Retinal pigment epithelial cell (primary cell): Measurements from ENCODE around the gene PCDHB16.
"Not testable (repeated sequence)": the region's sequence is repeated elsewhere in the genome, so short reads cannot be mapped to it uniquely, and the experiment has no call there.

Experiments used
- DNase-seq: peaks from one replicate; pipeline ENCODE4 v3.0.0-alpha.2; 2010; ENCODE audit warnings: low read depth
- H3K4me3 ChIP-seq: 2 replicates; pipeline ENCODE4 v1.5.1; 2011; ENCODE audit warnings: mild to moderate bottlenecking, low read length, control low read depth, moderate library complexity
- TF ChIP-seq, protein P1 (sequence below): conservative IDR thresholded peaks from 2 replicates; pipeline ENCODE4 v1.5.1; 2011; ENCODE audit warnings: low read depth, low read length, control low read depth, inconsistent platforms

Gene PCDHB16

DNA sequence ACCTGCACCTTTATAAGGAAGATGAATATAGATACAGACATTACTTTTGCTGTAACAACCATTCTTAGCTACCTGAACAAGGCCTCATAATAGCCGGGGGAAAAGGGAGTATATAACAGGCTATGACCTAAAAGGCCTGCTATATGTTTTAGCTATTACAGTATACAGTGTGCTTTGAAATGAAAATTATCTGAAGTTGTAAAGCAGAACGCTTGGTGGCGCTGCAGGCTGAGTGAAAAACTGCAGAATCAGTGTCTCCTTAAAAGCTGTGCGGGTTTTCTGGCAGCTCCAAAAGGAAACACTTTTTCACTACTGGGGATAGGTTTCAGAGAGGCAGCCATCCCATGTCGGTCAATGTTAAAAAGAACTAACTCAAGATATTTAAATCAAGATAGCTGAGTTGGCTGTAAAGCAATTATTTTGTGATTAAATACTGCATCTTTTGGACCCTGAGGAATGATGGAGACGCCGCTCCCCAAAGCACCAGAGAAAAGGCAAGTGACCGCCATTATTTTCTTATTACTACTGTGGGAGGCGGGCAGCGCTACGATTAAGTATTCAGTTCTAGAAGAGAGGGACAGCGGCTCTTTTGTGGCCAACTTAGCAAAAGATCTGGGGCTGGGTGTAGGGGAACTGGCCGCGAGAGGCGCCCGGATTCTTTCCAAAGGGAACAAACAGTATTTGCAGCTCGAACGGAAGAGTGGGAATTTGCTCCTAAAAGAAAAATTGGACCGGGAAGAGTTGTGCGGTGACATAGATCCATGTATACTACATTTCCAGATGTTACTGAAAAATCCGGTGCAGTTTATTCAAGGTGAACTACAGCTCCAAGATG is 26.4 kb upstream of the PCDHB16 start:
- H3K4me3 ChIP-seq: no peak overlapping the region
- TF ChIP-seq, protein P1, sequence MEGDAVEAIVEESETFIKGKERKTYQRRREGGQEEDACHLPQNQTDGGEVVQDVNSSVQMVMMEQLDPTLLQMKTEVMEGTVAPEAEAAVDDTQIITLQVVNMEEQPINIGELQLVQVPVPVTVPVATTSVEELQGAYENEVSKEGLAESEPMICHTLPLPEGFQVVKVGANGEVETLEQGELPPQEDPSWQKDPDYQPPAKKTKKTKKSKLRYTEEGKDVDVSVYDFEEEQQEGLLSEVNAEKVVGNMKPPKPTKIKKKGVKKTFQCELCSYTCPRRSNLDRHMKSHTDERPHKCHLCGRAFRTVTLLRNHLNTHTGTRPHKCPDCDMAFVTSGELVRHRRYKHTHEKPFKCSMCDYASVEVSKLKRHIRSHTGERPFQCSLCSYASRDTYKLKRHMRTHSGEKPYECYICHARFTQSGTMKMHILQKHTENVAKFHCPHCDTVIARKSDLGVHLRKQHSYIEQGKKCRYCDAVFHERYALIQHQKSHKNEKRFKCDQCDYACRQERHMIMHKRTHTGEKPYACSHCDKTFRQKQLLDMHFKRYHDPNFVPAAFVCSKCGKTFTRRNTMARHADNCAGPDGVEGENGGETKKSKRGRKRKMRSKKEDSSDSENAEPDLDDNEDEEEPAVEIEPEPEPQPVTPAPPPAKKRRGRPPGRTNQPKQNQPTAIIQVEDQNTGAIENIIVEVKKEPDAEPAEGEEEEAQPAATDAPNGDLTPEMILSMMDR: no peak
- DNase-seq: no peak

DNA sequence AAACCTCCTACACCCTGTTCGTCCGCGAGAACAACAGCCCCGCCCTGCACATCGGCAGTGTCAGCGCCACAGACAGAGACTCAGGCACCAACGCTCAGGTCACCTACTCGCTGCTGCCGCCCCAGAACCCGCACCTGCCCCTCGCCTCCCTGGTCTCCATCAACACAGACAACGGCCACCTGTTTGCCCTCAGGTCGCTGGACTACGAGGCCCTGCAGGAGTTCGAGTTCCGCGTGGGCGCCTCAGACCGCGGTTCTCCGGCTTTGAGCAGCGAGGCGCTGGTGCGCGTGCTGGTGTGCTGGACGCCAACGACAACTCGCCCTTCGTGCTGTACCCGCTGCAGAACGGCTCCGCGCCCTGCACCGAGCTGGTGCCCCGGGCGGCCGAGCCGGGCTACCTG is 24.8 kb upstream of the PCDHB16 start:
- not testable (repeated sequence) for DNase-seq, H3K4me3 ChIP-seq

DNA sequence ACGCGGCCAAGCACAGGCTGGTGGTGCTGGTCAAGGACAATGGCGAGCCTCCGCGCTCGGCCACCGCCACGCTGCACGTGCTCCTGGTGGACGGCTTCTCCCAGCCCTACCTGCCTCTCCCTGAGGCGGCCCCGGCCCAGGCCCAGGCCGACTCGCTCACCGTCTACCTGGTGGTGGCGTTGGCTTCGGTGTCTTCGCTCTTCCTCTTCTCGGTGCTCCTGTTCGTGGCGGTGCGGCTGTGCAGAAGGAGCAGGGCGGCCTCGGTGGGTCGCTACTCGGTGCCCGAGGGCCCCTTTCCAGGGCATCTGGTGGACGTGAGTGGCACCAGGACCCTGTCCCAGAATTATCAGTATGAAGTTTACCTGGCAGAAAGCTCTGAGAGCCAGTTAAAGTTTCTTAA is 24.3 kb upstream of the PCDHB16 start:
- DNase-seq, H3K4me3 ChIP-seq: not testable (repeated sequence)

DNA sequence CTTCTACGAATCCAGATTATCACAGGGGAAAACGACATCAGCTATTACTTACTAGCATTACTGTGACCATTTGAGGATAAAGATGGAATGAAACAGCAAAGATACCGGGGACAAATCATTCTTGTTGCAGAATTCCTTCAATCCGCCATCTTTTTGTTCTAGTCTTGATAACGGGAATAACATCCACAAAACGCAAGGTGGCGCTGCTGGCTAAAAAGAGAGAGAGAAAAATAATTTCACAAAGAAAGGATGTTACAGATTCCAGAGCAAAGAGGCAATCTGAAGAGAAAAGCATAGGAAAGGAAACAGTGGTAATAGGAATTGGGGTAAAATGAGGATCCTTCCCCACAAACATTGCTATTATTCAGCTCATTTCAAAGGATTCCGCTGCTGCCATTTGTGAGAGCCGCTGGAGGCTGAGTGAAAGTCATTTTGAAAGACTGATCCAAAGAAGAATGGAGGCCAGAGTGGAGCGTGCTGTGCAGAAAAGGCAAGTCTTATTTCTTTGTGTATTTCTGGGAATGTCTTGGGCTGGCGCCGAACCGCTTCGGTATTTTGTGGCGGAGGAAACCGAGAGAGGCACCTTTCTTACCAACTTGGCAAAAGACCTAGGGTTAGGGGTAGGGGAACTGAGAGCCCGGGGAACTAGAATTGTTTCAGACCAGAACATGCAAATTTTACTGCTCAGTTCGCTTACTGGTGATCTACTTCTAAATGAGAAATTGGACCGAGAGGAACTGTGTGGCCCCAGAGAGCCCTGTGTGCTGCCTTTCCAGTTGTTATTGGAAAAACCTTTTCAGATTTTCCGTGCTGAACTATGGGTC is 9.6 kb upstream of the PCDHB16 start, which contains the start of gene PCDHB7:
Gene PCDHB7 (plus strand): TSS at position 264 of the 824 bp plus-strand sequence. CDS start 192 bp downstream, at position 456.
- no peak for DNase-seq
- H3K4me3 ChIP-seq: no peak within 1 kb of the TSS
- TF ChIP-seq, protein P1: peak; percentile 38

DNA sequence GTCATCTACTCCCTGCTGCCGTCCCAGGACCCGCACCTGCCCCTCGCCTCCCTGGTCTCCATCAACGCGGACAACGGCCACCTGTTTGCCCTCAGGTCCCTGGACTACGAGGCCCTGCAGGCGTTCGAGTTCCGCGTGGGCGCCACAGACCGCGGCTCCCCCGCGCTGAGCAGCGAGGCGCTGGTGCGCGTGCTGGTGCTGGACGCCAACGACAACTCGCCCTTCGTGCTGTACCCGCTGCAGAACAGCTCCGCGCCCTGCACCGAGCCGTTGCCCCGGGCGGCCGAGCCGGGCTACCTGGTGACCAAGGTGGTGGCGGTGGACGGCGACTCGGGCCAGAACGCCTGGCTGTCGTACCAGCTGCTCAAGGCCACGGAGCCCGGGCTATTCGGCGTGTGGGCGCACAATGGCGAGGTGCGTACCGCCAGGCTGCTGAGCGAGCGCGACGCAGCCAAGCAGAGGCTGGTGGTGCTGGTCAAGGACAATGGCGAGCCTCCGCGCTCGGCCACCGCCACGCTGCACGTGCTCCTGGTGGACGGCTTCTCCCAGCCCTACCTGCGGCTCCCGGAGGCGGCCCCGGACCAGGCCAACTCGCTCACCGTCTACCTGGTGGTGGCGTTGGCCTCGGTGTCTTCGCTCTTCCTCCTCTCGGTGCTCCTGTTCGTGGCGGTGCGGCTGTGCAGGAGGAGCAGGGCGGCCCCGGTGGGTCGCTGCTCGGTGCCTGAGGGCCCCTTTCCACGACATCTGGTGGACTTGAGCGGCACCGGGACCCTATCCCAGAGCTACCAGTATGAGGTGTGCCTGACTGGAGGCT is 7.7 kb upstream of the PCDHB16 start:
- H3K4me3 ChIP-seq: not testable (repeated sequence)

DNA sequence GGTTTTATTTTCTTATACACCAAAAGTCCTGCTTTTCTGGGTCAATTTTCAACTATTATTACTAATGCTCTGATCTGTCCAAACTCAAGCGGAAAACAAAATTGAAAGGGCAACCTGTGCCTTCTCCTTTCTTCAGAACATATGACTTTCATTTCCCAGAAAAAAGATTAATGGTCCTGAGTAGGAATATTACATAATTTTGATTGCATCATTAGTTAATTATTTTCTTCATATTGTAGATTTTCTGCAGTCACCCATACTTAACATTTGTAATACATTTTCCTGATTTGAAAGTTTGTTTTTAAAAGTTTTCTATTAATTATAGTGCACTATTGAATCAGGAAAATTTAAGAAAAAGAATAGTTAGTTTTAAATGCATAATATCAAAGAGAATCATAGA is 6.3 kb upstream of the PCDHB16 start:
- H3K4me3 ChIP-seq: no peak overlapping the region
- TF ChIP-seq, protein P1: no peak
- DNase-seq: no peak

More for the DNA sequence above, 7.7 kb upstream of the PCDHB16 start:
- DNase-seq: not testable (repeated sequence)

DNA sequence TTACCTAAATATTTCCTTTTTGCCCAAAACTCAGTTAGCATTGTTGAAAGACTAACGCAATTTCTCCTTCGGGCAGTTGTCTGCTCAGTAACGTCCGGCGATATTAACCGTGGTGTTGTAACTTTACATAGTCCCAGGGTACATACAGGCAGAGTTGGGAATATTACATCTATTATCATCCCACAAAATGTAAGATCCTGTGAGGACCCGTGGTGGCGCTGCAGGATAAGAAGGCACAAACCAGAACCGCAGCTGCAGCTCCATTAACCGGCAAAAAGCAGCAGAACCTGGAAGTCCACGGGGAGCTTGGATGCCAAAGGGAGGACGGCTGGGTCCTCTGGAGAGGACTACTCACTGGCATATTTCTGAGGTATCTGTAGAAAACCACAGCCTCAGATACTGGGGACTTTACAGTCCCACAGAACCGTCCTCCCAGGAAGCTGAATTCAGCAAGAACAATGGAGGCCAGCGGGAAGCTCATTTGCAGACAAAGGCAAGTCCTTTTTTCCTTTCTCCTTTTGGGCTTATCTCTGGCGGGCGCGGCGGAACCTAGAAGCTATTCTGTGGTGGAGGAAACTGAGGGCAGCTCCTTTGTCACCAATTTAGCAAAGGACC is 4.5 kb upstream of the PCDHB16 start, which contains the start of gene PCDHB8:
Gene PCDHB8 (plus strand): TSS at position 214 of the 615 bp plus-strand sequence. CDS start 245 bp downstream, at position 459.
- DNase-seq, H3K4me3 ChIP-seq: not testable (repeated sequence)

DNA sequence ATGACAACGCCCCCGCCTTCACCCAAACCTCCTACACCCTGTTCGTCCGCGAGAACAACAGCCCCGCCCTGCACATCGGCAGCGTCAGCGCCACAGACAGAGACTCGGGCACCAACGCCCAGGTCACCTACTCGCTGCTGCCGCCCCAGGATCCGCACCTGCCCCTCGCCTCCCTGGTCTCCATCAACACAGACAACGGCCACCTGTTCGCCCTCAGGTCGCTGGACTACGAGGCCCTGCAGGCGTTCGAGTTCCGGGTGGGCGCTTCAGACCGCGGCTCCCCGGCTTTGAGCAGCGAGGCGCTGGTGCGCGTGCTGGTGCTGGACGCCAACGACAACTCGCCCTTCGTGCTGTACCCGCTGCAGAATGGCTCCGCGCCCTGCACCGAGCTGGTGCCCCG is 2.8 kb upstream of the PCDHB16 start:
- not testable (repeated sequence) for DNase-seq

DNA sequence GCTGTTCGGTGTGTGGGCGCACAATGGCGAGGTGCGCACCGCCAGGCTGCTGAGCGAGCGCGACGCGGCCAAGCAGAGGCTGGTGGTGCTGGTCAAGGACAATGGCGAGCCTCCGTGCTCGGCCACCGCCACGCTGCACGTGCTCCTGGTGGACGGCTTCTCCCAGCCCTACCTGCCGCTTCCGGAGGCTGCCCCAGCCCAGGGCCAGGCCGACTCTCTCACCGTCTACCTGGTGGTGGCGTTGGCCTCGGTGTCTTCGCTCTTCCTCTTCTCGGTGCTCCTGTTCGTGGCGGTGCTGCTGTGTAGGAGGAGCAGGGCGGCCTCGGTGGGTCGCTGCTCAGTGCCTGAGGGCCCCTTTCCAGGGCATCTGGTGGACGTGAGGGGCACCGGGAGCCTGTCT is 2.3 kb upstream of the PCDHB16 start:
- H3K4me3 ChIP-seq, DNase-seq: not testable (repeated sequence)

More for the DNA sequence above, 2.8 kb upstream of the PCDHB16 start:
- not testable (repeated sequence) for H3K4me3 ChIP-seq
